PC-3 (cell line): ENCODE data around the gene HM13. TPM values are rescaled to one million over a fixed set of nuclear protein-coding genes. Genes with fewer than 3 reads are reported as not detected.

Experiments
- ATAC-seq: fragments of 200-7000 bp; cut with Tn5 transposase; 2 replicates; pipeline ENCODE4 v1.9.1; 2020; ENCODE audit warnings: mild to moderate bottlenecking, moderate library complexity
- BruUV-seq: library from RNA; stranded (reverse); fragments of 400-500 nt; replicated peaks from 2 replicates; lab custom pipeline; 2021; lab: Mats Ljungman, UMichigan
- CTCF ChIA-PET: fragments of 300-600 bp; sonication (Branson Sonifier 250); formaldehyde crosslinking; loops from one replicate; lab custom pipeline; 2022; ENCODE audit warnings: antibody characterized with exemption; lab: Charles Lee
- POLR2A ChIA-PET: fragments of 300-600 bp; sonication (Branson Sonifier 250); formaldehyde crosslinking; loops from one replicate; lab custom pipeline; 2022; ENCODE audit warnings: antibody characterized with exemption; ENCODE audit not compliant: unreplicated experiment; lab: Charles Lee
- DNase-seq: peaks from one replicate; pipeline ENCODE4 v3.0.0-alpha.2; 2015
- H2AFZ ChIP-seq: fragments of 300-600 bp; sonication (generic); 2 replicates; pipeline ENCODE4 v1.6.0; 2016; ENCODE audit warnings: antibody characterized with exemption, low read length
- H3F3A ChIP-seq: fragments of 300-600 bp; sonication (generic); one replicate; pipeline ENCODE4 v1.6.0; 2017; ENCODE audit warnings: antibody characterized with exemption, low read length, control low read depth, mild to moderate bottlenecking; ENCODE audit not compliant: unreplicated experiment
- H3K27ac ChIP-seq: fragments of 300-600 bp; sonication (generic); 2 replicates; pipeline ENCODE4 v1.5.1; 2016; ENCODE audit warnings: mild to moderate bottlenecking, low read length
- H3K27me3 ChIP-seq: fragments of 300-600 bp; sonication (generic); 2 replicates; pipeline ENCODE4 v1.6.1; 2016; ENCODE audit warnings: low read length, mixed read lengths
- H3K36me3 ChIP-seq: fragments of 300-600 bp; sonication (generic); 2 replicates; pipeline ENCODE4 v1.6.1; 2016; ENCODE audit warnings: low read depth, mixed run types, low read length, mixed read lengths
- H3K4me1 ChIP-seq: fragments of 300-600 bp; sonication (generic); 2 replicates; pipeline ENCODE4 v1.5.1; 2016; ENCODE audit warnings: low read length; ENCODE audit not compliant: insufficient read depth
- H3K4me2 ChIP-seq: fragments of 300-600 bp; sonication (generic); 2 replicates; pipeline ENCODE4 v1.6.0; 2016; ENCODE audit warnings: low read length
- H3K4me3 ChIP-seq: fragments of 300-600 bp; sonication (generic); 2 replicates; pipeline ENCODE4 v1.5.1; 2016; ENCODE audit warnings: mild to moderate bottlenecking, low read length, mixed read lengths
- H3K79me2 ChIP-seq: fragments of 300-600 bp; sonication (generic); 2 replicates; pipeline ENCODE4 v1.6.1; 2017; ENCODE audit warnings: low read length, mixed read lengths
- H3K9ac ChIP-seq: fragments of 300-600 bp; sonication (generic); 2 replicates; pipeline ENCODE4 v1.6.0; 2016; ENCODE audit warnings: mild to moderate bottlenecking, low read length
- H3K9me2 ChIP-seq: fragments of 300-600 bp; sonication (generic); replicated peaks from 2 replicates; pipeline ENCODE4 v1.6.1; 2016; ENCODE audit warnings: mixed run types, low read length, mixed read lengths
- H3K9me3 ChIP-seq: fragments of 300-600 bp; sonication (generic); 2 replicates; pipeline ENCODE4 v1.6.1; 2016; ENCODE audit warnings: low read length, mixed read lengths
- H4K20me1 ChIP-seq: fragments of 300-600 bp; sonication (generic); 2 replicates; pipeline ENCODE4 v1.6.1; 2016; ENCODE audit warnings: low read length, mixed read lengths
- CTCF ChIP-seq: fragments of 300-600 bp; sonication (generic); conservative IDR thresholded peaks from 2 replicates; pipeline ENCODE4 v1.5.1; 2017; ENCODE audit warnings: antibody characterized with exemption, low read depth, mild to moderate bottlenecking, low read length
- EZH2 ChIP-seq: fragments of 300-600 bp; sonication (generic); IDR thresholded peaks from one replicate; pipeline ENCODE4 v1.6.1; 2017; ENCODE audit warnings: antibody characterized with exemption, mild to moderate bottlenecking, low read length; ENCODE audit not compliant: unreplicated experiment
- EZH2phosphoT487 ChIP-seq: fragments of 300-600 bp; sonication (generic); IDR thresholded peaks from 2 replicates; pipeline ENCODE4 v1.6.1; 2018; ENCODE audit warnings: mild to moderate bottlenecking, antibody characterized with exemption, low read length, borderline replicate concordance
- intact Hi-C: fragments of 100-400 bp; cut with micrococcal nuclease; formaldehyde crosslinking; loops from 2 replicates; pipeline ENCODE4 v1.9.0; 2023
- total RNA-seq: library from RNA; depleted of rRNA; stranded (reverse); fragments of >200 nt; gene quantifications from 2 replicates; pipeline ENCODE4 v1.2.3, GENCODE V29; 2014

The HM13 gene
- total RNA-seq, 1 experiment from 2014 or later, result 99.5 TPM

- Histone ChIP-seq H3K4me1 (peaks cover 19% of the 10 kb centered on the region), H2AFZ (no peak overlapping the region), H3K27ac (no peak overlapping the region), H3F3A (no peaks in the 10 kb centered on the region), H4K20me1 (no peaks in the 10 kb centered on the region), H3K4me2 (no peak overlapping the region), H3K9me3 (no peaks in the 10 kb centered on the region), H3K9me2 (no peaks in the 10 kb centered on the region), H3K9ac (no peak overlapping the region), H3K36me3 (no peaks in the 10 kb centered on the region), H3K27me3 (no peaks in the 10 kb centered on the region), H3K4me3 (no peak overlapping the region), H3K79me2 (no peaks in the 10 kb centered on the region)
- no peak for TF ChIP-seq EZH2
- no peak for TF ChIP-seq EZH2phosphoT487
- no peak for TF ChIP-seq CTCF
- CTCF ChIA-PET, result no interaction called here
- BruUV-seq, result no TSS peak
- no peak for DNase-seq
- no peak for ATAC-seq
- intact Hi-C loops, result no loop called here
- POLR2A ChIA-PET, result no interaction called here
Measured at GRCh38 chr20:31576751-31577150, 62.5 kb downstream of the HM13 start.

DNA sequence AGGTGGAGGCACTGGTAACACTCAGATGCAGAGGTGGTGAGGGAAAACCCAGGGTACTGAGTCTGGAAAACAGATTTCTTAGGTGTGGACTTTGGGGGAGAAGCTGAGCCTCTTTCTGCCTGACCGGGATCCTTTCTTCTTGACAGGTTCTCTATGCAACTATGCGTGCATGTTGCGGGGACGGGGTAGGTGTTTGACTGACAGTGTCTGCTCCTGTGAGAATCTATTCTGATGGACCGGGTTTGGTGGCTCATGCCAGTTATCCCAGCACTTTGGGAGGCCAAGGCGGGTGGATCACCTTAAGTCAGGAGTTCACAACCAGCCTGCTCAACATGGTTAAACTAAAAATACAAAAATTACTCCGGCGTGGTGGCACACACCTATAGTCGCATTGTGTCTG lies 63.0 kb downstream of the HM13 start:
- no peak for DNase-seq
- H3K36me3 ChIP-seq, result no peaks in the 10 kb centered on the region
- TF ChIP-seq EZH2, result no peak
- TF ChIP-seq CTCF, result no peak
- no peak for TF ChIP-seq EZH2phosphoT487
- H3K9ac ChIP-seq, result no peak overlapping the region
- H2AFZ ChIP-seq, result no peak overlapping the region
- ChIA-PET POLR2A (no interaction called here), CTCF (no interaction called here)
- intact Hi-C loops, result no loop called here
- no peak overlapping the region for H3K27ac ChIP-seq
- no peak overlapping the region for H3K4me2 ChIP-seq
- TSS peak; percentile 25 for BruUV-seq
- ATAC-seq, result no peak
- H3K79me2 ChIP-seq, result no peaks in the 10 kb centered on the region
- no peaks in the 10 kb centered on the region for H4K20me1 ChIP-seq
- no peaks in the 10 kb centered on the region for H3K9me3 ChIP-seq
- H3K4me3 ChIP-seq, result no peak overlapping the region
- H3K9me2 ChIP-seq, result no peaks in the 10 kb centered on the region
- H3K4me1 ChIP-seq, result peaks cover 16% of the 10 kb centered on the region
- no peaks in the 10 kb centered on the region for H3F3A ChIP-seq
- H3K27me3 ChIP-seq, result no peaks in the 10 kb centered on the region

DNA sequence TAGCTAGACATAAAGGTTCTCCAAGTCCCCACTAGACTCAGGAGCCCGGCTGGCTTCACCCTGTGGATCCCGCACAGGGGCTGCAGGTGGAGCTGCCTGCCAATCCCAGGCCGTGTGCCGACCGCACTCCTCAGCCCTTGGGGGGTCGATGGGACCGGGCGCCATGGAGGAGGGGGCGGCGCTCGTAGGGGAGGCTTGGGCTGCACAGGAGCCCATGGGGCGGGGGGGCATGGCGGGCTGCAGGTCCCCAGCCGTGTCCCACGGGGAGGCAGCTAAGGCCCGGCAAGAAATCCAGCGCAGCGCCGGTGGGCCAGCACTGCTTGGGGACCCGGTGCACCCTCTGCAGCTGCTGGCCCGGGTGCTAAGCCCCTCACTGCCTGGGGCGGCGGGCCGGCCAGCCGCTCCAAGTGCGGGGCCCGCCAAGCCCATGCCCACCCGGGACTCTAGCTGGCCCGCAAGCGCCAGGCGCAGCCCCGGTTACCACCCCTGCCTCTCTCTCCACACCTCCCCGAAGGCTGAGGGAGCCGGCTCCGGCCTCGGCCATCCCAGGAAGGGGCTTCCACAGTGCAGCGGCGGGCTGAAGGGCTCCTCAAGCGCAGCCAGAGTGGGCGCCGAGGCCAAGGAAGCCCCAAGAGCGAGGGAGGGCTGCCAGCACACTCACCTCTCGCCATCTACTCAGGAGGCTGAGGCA lies 64.4 kb downstream of the HM13 start:
- Histone ChIP-seq H3F3A (no peaks in the 10 kb centered on the region), H3K4me2 (no peak overlapping the region), H3K4me1 (peaks cover 8% of the 10 kb centered on the region), H3K9me2 (no peaks in the 10 kb centered on the region), H3K27ac (no peak overlapping the region), H3K27me3 (no peaks in the 10 kb centered on the region), H3K4me3 (no peak overlapping the region), H4K20me1 (no peaks in the 10 kb centered on the region), H2AFZ (no peak overlapping the region), H3K9ac (no peak overlapping the region), H3K36me3 (no peaks in the 10 kb centered on the region), H3K79me2 (no peaks in the 10 kb centered on the region), H3K9me3 (no peaks in the 10 kb centered on the region)
- DNase-seq (no peak), ATAC-seq (no peak)
- no TSS peak for BruUV-seq
- CTCF ChIA-PET, result interaction anchor here (1.2 kb wide), 1 partner anchor 34 kb away, joined by 3 read pairs; no protein-coding TSS in a partner anchor
- POLR2A ChIA-PET, result no interaction called here
- no peak for TF ChIP-seq CTCF
- TF ChIP-seq EZH2, result no peak
- TF ChIP-seq EZH2phosphoT487, result no peak
- intact Hi-C loops, result no loop called here
